ENCODE measurements around the gene CLCA4.

Gene CLCA4

GRCh38 chr1:86521522-86521891 lies 25.4 kb upstream of the CLCA4 start:
- DNase-seq = no peak
- intact Hi-C loops (cut with DNase I) = no loop called here

- intact Hi-C loops (cut with DNase I) = no loop called here
- no peak for DNase-seq
Observed at GRCh38 chr1:86522240-86522639, 24.6 kb upstream of the CLCA4 start.

GRCh38 chr1:86523670-86524354 lies 23.1 kb upstream of the CLCA4 start:
- intact Hi-C loops (cut with DNase I) = no loop called here
- no peak for DNase-seq

- intact Hi-C loops (cut with DNase I) = no loop called here
Observed at GRCh38 chr1:86527306-86527705, 19.6 kb upstream of the CLCA4 start.

GRCh38 chr1:86530211-86530845 lies 16.6 kb upstream of the CLCA4 start:
- no peak for DNase-seq
- intact Hi-C loops (cut with DNase I) = no loop called here

More at GRCh38 chr1:86527306-86527705, 19.6 kb upstream of the CLCA4 start:
- DNase-seq = no peak

GRCh38 chr1:86537928-86538695 lies 8.8 kb upstream of the CLCA4 start:
- intact Hi-C loops (cut with DNase I) = no loop called here

GRCh38 chr1:86538775-86539174 lies 8.1 kb upstream of the CLCA4 start:
- no peak for DNase-seq
- intact Hi-C loops (cut with DNase I) = no loop called here

More at GRCh38 chr1:86537928-86538695, 8.8 kb upstream of the CLCA4 start:
- DNase-seq = no peak

- intact Hi-C loops (cut with DNase I) = no loop called here
- no peak for DNase-seq
Observed at GRCh38 chr1:86541859-86542258, 5.0 kb upstream of the CLCA4 start.

- intact Hi-C loops (cut with DNase I) = no loop called here
- DNase-seq = no peak
Observed at GRCh38 chr1:86542631-86543030, 4.2 kb upstream of the CLCA4 start.

GRCh38 chr1:86548839-86549238 lies 2.0 kb downstream of the CLCA4 start:
- intact Hi-C loops (cut with DNase I) = no loop called here

GRCh38 chr1:86551305-86551704 lies 4.4 kb downstream of the CLCA4 start:
- DNase-seq = no peak
- intact Hi-C loops (cut with DNase I) = no loop called here

More at GRCh38 chr1:86548839-86549238, 2.0 kb downstream of the CLCA4 start:
- no peak for DNase-seq

- DNase-seq = no peak
- intact Hi-C loops (cut with DNase I) = no loop called here
Observed at GRCh38 chr1:86552376-86552775, 5.5 kb downstream of the CLCA4 start.

GRCh38 chr1:86557739-86558138 lies 10.9 kb downstream of the CLCA4 start:
- no peak for DNase-seq
- intact Hi-C loops (cut with DNase I) = no loop called here

- intact Hi-C loops (cut with DNase I) = no loop called here
- DNase-seq = no peak
Observed at GRCh38 chr1:86563849-86564248, 17.0 kb downstream of the CLCA4 start.

GRCh38 chr1:86567341-86567740 lies 20.5 kb downstream of the CLCA4 start:
- intact Hi-C loops (cut with DNase I) = no loop called here

GRCh38 chr1:86567878-86568277 lies 21.0 kb downstream of the CLCA4 start:
- no peak for DNase-seq
- intact Hi-C loops (cut with DNase I) = no loop called here

More at GRCh38 chr1:86567341-86567740, 20.5 kb downstream of the CLCA4 start:
- DNase-seq = no peak

- intact Hi-C loops (cut with DNase I) = no loop called here
- no peak for DNase-seq
Observed at GRCh38 chr1:86573763-86574484, 27.0 kb downstream of the CLCA4 start.

GRCh38 chr1:86581231-86581630 lies 34.4 kb downstream of the CLCA4 start:
- intact Hi-C loops (cut with DNase I) = no loop called here

GRCh38 chr1:86582161-86582560 lies 35.3 kb downstream of the CLCA4 start:
- intact Hi-C loops (cut with DNase I) = no loop called here
- no peak for DNase-seq

More at GRCh38 chr1:86581231-86581630, 34.4 kb downstream of the CLCA4 start:
- no peak for DNase-seq

- DNase-seq = no peak
- intact Hi-C loops (cut with DNase I) = no loop called here
Observed at GRCh38 chr1:86583032-86583431, 36.2 kb downstream of the CLCA4 start.
